K562 (cell line): Measurements from ENCODE around the gene CDS1. TPM values are rescaled to one million over a fixed set of nuclear protein-coding genes. Genes with fewer than 3 reads are reported as not detected.
A peak's percentile ranks its signal among the peaks of the same experiment; 100 is the strongest.

Experiments used
- ATAC-seq: fragments of 200-7000 bp; cut with Tn5 transposase; 3 replicates; pipeline ENCODE4 v1.9.1; 2020; ENCODE audit warnings: moderate library complexity
- BruUV-seq: library from RNA; stranded (reverse); fragments of 400-500 nt; replicated peaks from 2 replicates; lab custom pipeline; 2021; lab: Mats Ljungman, UMichigan
- CTCF ChIA-PET: fragments of 300-600 bp; formaldehyde crosslinking; extraction: SDS; loops from one replicate; lab custom pipeline; 2021; ENCODE audit warnings: low intra/inter-chr PET ratio; lab: Yijun Ruan, JAX
- POLR2A ChIA-PET: fragments of 300-600, 350-650 bp; sonication (Branson Sonifier 250); formaldehyde crosslinking; extraction: SDS; loops from one replicate; lab custom pipeline; 2021; ENCODE audit warnings: antibody characterized with exemption, inconsistent platforms; lab: Yijun Ruan, JAX
- DNase-seq, 4 experiments: peaks; one replicate each; pipeline versions ENCODE4 v3.0.0 to v3.0.0-alpha.2; 2011 to 2018; ENCODE audit warnings: low spot score in 3 of 4, mixed read lengths in 3 of 4; ENCODE audit errors: extremely low read depth in 1 of 4
- FAIRE-seq: peaks from 2 replicates; lab custom pipeline; 2011; peaks lifted over from hg19 to GRCh38; lab: Jason Lieb, UNC
- H2AFZ ChIP-seq: 2 replicates; pipeline ENCODE4 v1.6.0; 2011; ENCODE audit warnings: low read depth, low read length, control low read depth, inconsistent platforms
- H3K27ac ChIP-seq: fragments of 200-600 bp; 3 replicates; pipeline ENCODE4 v1.8.0; 2011; ENCODE audit warnings: low read depth, mild to moderate bottlenecking, control low read depth, inconsistent platforms, low read length, moderate library complexity, mixed read lengths; ENCODE audit errors: extremely low read depth
- H3K27me3 ChIP-seq, 2 experiments: fragments of 300-600 bp in 1 of 2; 2 replicates in 1 of 2; 3 replicates in 1 of 2; pipeline versions ENCODE4 v1.6.0 to v1.8.0; 2011; ENCODE audit warnings: inconsistent platforms in 2 of 2, low read length in 2 of 2, mild to moderate bottlenecking in 1 of 2, mixed read lengths in 1 of 2, moderate library complexity in 1 of 2; ENCODE audit not compliant: control insufficient read depth in 2 of 2, insufficient read depth in 2 of 2
- H3K36me3 ChIP-seq: fragments of 300-600 bp; 3 replicates; pipeline ENCODE4 v1.8.0; 2011; ENCODE audit warnings: mild to moderate bottlenecking, low read length, inconsistent platforms; ENCODE audit not compliant: control insufficient read depth, insufficient read depth
- H3K4me1 ChIP-seq, 2 experiments: fragments of 200-600 bp in 1 of 2; replicated peaks in 1 of 2; 2 replicates in 1 of 2; 3 replicates in 1 of 2; pipeline versions ENCODE4 v1.5.1 to v1.8.0; 2011; ENCODE audit warnings: inconsistent platforms in 2 of 2, low read length in 2 of 2, mild to moderate bottlenecking in 1 of 2, mixed read lengths in 1 of 2, moderate library complexity in 1 of 2; ENCODE audit not compliant: control insufficient read depth in 2 of 2, insufficient read depth in 2 of 2
- H3K4me2 ChIP-seq: 2 replicates; pipeline ENCODE4 v1.6.1; 2011; ENCODE audit warnings: low read length, control low read depth, inconsistent platforms, mixed read lengths; ENCODE audit not compliant: insufficient read depth
- H3K4me3 ChIP-seq: fragments of 200-600 bp; sonication (generic), shearing (Covaris generic); 2 replicates; pipeline ENCODE4 v1.5.1; 2016; ENCODE audit warnings: control low read depth, inconsistent platforms
- H3K79me2 ChIP-seq: fragments of 200-600 bp; 3 replicates; pipeline ENCODE4 v1.8.0; 2011; ENCODE audit warnings: low read length, inconsistent platforms; ENCODE audit not compliant: control insufficient read depth, insufficient read depth
- H3K9ac ChIP-seq, 2 experiments: 2 replicates each; pipeline versions ENCODE4 v1.6.0 to v1.6.1; 2011; ENCODE audit warnings: low read depth in 2 of 2, low read length in 2 of 2, control low read depth in 1 of 2, inconsistent platforms in 1 of 2, mild to moderate bottlenecking in 1 of 2, mixed read lengths in 1 of 2; ENCODE audit not compliant: insufficient read depth in 1 of 2
- H3K9me1 ChIP-seq: one replicate; pipeline ENCODE4 v1.6.0; 2011; ENCODE audit warnings: inconsistent platforms, mild to moderate bottlenecking, low read length, moderate library complexity; ENCODE audit not compliant: control insufficient read depth, insufficient read depth
- H3K9me3 ChIP-seq: replicated peaks from 2 replicates; pipeline ENCODE4 v1.5.1; 2011; ENCODE audit warnings: low read depth, low read length, inconsistent platforms; ENCODE audit not compliant: control insufficient read depth, insufficient read depth
- H4K20me1 ChIP-seq: replicated peaks from 2 replicates; pipeline ENCODE4 v1.6.1; 2011; ENCODE audit warnings: low read length, inconsistent platforms, mixed read lengths; ENCODE audit not compliant: control insufficient read depth, insufficient read depth
- ATF7 ChIP-seq: fragments of 450-650 bp; IDR thresholded peaks from 2 replicates; pipeline ENCODE4 v1.7.1; 2014; ENCODE audit warnings: mild to moderate bottlenecking, moderate library complexity
- COPS2 ChIP-seq: fragments of 450-650 bp; conservative IDR thresholded peaks from 2 replicates; pipeline ENCODE4 v1.6.1; 2016; ENCODE audit warnings: mild to moderate bottlenecking, moderate library complexity
- NFRKB ChIP-seq: fragments of 450-650 bp; IDR thresholded peaks from 2 replicates; pipeline ENCODE4 v1.6.1; 2016; ENCODE audit warnings: low read depth
- SRSF1 ChIP-seq: fragments of 200-400 bp; formaldehyde crosslinking; IDR thresholded peaks from 2 replicates; pipeline ENCODE4 v1.6.1; 2017; ENCODE audit warnings: mild to moderate bottlenecking, low read depth, low read length, moderate library complexity
- ZKSCAN3 ChIP-seq: fragments of 250-450 bp; sonication (Bioruptor Pico); IDR thresholded peaks from 2 replicates; pipeline ENCODE4 v1.4.0; 2020
- WGBS: fragments of 100-300 bp; shearing (Covaris generic); methylation state at CpG from one replicate; pipeline ENCODE4 v1.1.6; 2016; ENCODE audit warnings: low coverage, mixed read lengths; ENCODE audit not compliant: insufficient coverage; ENCODE audit errors: missing lambda C conversion rate; 5-methylcytosine and 5-hydroxymethylcytosine counted together
- in situ Hi-C: fragments of 300-500 bp; cut with MboI; formaldehyde crosslinking; loops from 4 replicates; pipeline ENCODE4 v1.15.0; 2018; ENCODE audit warnings: inconsistent platforms, mixed read lengths
- intact Hi-C: fragments of 100-400 bp; cut with micrococcal nuclease; formaldehyde crosslinking; loops from 2 replicates; pipeline ENCODE4 v1.14.2; 2022
- polyA plus RNA-seq, 8 experiments: library from polyadenylated mRNA; depleted of rRNA in 4 of 8; stranded (reverse) in 5 of 8; unstranded in 3 of 8; fragments of >200 nt; fragmentation: Nextera tagmentation in 2 of 8; fragmentation: Illumina TruSeq in 1 of 8; extraction: Ambion mirVana in 2 of 8; extraction: Trizol in 1 of 8; gene quantifications; 2 replicates each; pipeline versions ENCODE4 v1.2.1 to v1.2.3, GENCODE V29; 2011 to 2014; ENCODE audit warnings: inconsistent platforms in 1 of 8, missing spikeins in 1 of 8
- total RNA-seq, 7 experiments: library from RNA; depleted of rRNA in 6 of 7; stranded (reverse); fragments of >200 nt in 6 of 7; fragmentation: Illumina TruSeq in 2 of 7; extraction: Trizol in 2 of 7; gene quantifications; 2 replicates each; pipeline versions ENCODE4 v1.2.1 to v1.2.3, GENCODE V29; 2011 to 2021; ENCODE audit warnings: low replicate concordance in 1 of 7
- TF ChIP-seq, protein P1 (sequence below), 2 experiments: fragments of 450-650 bp; formaldehyde crosslinking in 1 of 2; IDR thresholded peaks; 2 replicates each; pipeline versions ENCODE4 v1.4.0 to v1.6.1; 2014 to 2020; ENCODE audit warnings: mild to moderate bottlenecking in 2 of 2, borderline replicate concordance in 1 of 2, low read depth in 1 of 2
- TF ChIP-seq, protein P2 (sequence below): fragments of 450-650 bp; IDR thresholded peaks from 2 replicates; pipeline ENCODE4 v1.6.1; 2016; ENCODE audit warnings: mild to moderate bottlenecking
- TF ChIP-seq, protein P3 (sequence below): sonication (generic); formaldehyde crosslinking; IDR thresholded peaks from 2 replicates; pipeline ENCODE4 v1.8.1; 2023; ENCODE audit warnings: mild to moderate bottlenecking, missing genetic modification reagents

Gene CDS1
- total and polyA plus RNA-seq, 9 of the 15 experiments (the other 6 are each of a cell fraction or from before 2014, with no cell fraction given), result 0.04 to 0.42 (median 0.15) TPM

DNA sequence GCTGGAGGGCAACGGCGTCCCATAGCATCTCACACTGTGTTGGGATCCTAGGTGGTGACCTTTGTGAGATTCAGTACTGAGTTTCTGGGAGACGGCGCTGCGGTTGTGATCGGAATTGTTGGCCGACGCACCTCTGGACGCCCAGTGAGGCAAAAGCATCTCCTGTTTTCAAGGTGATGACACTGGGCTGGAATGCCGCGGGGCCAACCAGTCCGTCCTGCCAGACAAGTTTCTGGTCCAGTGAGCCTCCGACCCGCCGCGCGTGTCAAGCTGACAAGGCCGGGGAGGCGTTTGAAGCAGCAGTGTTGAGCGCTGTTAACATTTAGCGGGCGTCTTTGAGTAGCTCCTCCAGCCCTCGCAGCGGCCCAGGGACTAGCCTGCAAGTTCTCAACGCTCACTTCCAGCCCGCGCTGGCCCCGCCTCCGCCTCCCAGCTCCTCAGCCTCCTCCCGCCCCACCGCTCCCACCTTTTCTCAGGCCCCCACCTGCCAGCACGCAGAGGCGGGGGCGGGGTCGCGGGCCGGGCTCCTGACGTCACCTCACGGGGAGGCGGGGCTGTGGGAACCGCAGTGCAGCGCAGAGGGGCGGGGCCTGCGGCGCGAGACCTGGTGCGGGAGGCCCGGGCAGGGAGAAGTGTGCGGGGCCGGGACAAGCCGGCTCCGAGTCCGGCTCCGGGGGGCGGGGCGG, 482 bp upstream of the CDS1 start:
- H3K79me2 ChIP-seq, result no peaks in the 10 kb centered on the region
- CTCF ChIA-PET, result interaction anchor here (0.8 kb wide), 1 partner anchor 389 kb away, joined by 3 read pairs; no protein-coding TSS in a partner anchor
- peak overlapping the region in 1 of 2 experiments; percentile 89; a peak in 3 of 4 replicates for H3K9ac ChIP-seq
- no peaks in the 10 kb centered on the region for H3K9me1 ChIP-seq
- H3K27me3 ChIP-seq, result peaks cover 22 to 32% of the 10 kb centered on the region in 2 experiments
- no peak overlapping the region for H3K27ac ChIP-seq
- peaks cover 4 to 17% of the 10 kb centered on the region in 2 experiments; a peak in 3 of 5 replicates for H3K4me1 ChIP-seq
- H3K4me3 ChIP-seq, result peak overlapping the region; percentile 51
- H2AFZ ChIP-seq, result peak overlapping the region; percentile 88
- POLR2A ChIA-PET, result interaction anchor here (1.0 kb wide), 1 partner anchor 39 kb away, joined by 5 read pairs; no protein-coding TSS in a partner anchor
- DNase-seq, result peak; percentile 91 to 96 (median 95)
- peak; percentile 95 for ATAC-seq
- no peaks in the 10 kb centered on the region for H3K36me3 ChIP-seq
- no TSS peak for BruUV-seq
- WGBS, result 10% methylated on average over 26 of the region's 56 CpGs
- H4K20me1 ChIP-seq, result no peaks in the 10 kb centered on the region
- H3K4me2 ChIP-seq, result peak overlapping the region; percentile 83
- no peak for FAIRE-seq
- in situ Hi-C loops (loop anchor here (5.0 kb wide), 1 partner anchor 385 kb away; the partner anchor contains the start of gene WDFY3), intact Hi-C loops (loop anchor here (5.0 kb wide), 1 partner anchor 170 kb away; no protein-coding TSS in a partner anchor)
- no peaks in the 10 kb centered on the region for H3K9me3 ChIP-seq
- TF ChIP-seq, protein P1, sequence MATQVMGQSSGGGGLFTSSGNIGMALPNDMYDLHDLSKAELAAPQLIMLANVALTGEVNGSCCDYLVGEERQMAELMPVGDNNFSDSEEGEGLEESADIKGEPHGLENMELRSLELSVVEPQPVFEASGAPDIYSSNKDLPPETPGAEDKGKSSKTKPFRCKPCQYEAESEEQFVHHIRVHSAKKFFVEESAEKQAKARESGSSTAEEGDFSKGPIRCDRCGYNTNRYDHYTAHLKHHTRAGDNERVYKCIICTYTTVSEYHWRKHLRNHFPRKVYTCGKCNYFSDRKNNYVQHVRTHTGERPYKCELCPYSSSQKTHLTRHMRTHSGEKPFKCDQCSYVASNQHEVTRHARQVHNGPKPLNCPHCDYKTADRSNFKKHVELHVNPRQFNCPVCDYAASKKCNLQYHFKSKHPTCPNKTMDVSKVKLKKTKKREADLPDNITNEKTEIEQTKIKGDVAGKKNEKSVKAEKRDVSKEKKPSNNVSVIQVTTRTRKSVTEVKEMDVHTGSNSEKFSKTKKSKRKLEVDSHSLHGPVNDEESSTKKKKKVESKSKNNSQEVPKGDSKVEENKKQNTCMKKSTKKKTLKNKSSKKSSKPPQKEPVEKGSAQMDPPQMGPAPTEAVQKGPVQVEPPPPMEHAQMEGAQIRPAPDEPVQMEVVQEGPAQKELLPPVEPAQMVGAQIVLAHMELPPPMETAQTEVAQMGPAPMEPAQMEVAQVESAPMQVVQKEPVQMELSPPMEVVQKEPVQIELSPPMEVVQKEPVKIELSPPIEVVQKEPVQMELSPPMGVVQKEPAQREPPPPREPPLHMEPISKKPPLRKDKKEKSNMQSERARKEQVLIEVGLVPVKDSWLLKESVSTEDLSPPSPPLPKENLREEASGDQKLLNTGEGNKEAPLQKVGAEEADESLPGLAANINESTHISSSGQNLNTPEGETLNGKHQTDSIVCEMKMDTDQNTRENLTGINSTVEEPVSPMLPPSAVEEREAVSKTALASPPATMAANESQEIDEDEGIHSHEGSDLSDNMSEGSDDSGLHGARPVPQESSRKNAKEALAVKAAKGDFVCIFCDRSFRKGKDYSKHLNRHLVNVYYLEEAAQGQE (IDR thresholded peaks at IDR 0.05; ENCODE audit: borderline replicate concordance), result peak; percentile 27; the same call in 1 of the 2 replicates
- TF ChIP-seq, protein P1 (CRISPR knock-in tag; IDR thresholded peaks at IDR 0.05; ENCODE audit: low read depth), result no peak
- TF ChIP-seq, protein P2, sequence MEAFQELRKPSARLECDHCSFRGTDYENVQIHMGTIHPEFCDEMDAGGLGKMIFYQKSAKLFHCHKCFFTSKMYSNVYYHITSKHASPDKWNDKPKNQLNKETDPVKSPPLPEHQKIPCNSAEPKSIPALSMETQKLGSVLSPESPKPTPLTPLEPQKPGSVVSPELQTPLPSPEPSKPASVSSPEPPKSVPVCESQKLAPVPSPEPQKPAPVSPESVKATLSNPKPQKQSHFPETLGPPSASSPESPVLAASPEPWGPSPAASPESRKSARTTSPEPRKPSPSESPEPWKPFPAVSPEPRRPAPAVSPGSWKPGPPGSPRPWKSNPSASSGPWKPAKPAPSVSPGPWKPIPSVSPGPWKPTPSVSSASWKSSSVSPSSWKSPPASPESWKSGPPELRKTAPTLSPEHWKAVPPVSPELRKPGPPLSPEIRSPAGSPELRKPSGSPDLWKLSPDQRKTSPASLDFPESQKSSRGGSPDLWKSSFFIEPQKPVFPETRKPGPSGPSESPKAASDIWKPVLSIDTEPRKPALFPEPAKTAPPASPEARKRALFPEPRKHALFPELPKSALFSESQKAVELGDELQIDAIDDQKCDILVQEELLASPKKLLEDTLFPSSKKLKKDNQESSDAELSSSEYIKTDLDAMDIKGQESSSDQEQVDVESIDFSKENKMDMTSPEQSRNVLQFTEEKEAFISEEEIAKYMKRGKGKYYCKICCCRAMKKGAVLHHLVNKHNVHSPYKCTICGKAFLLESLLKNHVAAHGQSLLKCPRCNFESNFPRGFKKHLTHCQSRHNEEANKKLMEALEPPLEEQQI, result no peak
- no peak for TF ChIP-seq NFRKB
- peak; percentile 93 for TF ChIP-seq ATF7
- no peak for TF ChIP-seq ZKSCAN3 (CRISPR knock-in tag)
- TF ChIP-seq, protein P3, sequence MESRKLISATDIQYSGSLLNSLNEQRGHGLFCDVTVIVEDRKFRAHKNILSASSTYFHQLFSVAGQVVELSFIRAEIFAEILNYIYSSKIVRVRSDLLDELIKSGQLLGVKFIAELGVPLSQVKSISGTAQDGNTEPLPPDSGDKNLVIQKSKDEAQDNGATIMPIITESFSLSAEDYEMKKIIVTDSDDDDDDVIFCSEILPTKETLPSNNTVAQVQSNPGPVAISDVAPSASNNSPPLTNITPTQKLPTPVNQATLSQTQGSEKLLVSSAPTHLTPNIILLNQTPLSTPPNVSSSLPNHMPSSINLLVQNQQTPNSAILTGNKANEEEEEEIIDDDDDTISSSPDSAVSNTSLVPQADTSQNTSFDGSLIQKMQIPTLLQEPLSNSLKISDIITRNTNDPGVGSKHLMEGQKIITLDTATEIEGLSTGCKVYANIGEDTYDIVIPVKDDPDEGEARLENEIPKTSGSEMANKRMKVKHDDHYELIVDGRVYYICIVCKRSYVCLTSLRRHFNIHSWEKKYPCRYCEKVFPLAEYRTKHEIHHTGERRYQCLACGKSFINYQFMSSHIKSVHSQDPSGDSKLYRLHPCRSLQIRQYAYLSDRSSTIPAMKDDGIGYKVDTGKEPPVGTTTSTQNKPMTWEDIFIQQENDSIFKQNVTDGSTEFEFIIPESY (CRISPR knock-in tag), result peak; percentile 39; the same call in 1 of the 2 replicates
- no peak for TF ChIP-seq COPS2
- TF ChIP-seq SRSF1, result no peak
